NCI-H748 (cell line): ENCODE data around the gene NCAPH2.

ENCODE experiments used
- DNase-seq: peaks from one replicate; lab custom pipeline; 2025; ENCODE audit not compliant: unreplicated experiment; lab: John Stamatoyannopoulos, UW

NCAPH2 gene

GRCh38 chr22:50569896-50570535 is 62.0 kb downstream of the NCAPH2 start:
- DNase-seq: no peak

DNA sequence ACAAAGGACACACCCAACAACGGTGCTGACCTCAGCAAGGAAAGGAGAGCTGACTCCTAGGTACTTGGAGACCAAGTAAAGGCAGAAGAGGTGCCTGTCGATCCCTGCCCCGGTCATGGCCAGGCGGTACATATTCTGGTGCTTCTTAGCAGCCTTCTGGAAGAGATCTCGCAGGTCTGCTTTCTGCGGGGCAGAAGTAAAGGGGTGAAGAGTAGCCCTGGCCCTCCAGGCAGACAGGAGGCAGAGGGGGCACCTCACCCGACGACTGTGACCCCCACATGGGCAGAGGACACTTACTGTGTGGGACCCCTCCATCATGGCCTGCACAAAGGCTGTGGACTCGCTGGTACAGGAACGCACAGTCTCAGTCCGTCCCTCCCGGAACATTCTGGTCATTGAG is 62.8 kb downstream of the NCAPH2 start:
- no peak for DNase-seq

DNA sequence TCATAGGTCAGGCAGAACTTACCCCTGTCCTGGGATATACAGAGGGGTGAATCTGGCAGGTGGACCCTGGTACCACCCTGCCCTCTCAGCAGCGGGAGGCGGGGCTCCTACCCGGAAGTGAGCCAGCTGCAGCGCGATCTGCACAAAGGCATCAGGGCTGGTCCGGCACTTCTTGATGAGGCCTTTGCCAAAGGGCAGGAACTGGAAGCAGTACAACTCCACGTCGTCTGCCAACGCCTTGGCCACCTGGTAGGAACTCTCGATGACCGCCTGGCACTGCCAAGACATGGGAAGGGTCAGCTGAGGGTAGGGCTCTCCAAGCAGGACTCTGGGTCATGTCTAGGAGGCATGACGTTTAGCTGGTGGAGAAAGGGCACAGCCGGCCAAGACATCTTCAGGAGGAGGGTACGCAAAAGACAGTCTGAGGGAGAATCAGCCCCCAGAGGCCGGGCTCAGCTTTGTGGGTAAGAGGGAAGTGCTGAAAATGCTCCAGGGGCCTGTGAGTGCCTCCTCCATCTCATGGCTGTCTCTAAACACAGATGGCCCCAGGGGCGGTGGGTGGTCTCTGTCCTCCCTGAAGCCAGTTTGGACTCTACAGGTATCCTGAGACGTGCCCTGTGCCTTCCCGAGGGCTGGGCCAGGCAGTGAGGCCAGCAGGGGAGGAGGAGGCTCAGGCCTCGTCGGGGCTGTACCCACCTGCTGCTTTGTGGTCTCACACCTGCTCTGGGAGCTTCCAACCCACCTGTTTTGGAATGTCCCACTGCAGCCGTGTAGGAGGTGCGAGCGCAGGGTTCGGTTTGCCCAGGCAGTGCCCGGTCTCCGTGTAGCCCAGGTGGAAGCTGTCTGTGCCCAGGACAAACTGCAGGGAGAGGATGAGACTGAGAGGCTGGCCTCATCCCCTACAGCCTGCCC is 63.5 kb downstream of the NCAPH2 start:
- no peak for DNase-seq

DNA sequence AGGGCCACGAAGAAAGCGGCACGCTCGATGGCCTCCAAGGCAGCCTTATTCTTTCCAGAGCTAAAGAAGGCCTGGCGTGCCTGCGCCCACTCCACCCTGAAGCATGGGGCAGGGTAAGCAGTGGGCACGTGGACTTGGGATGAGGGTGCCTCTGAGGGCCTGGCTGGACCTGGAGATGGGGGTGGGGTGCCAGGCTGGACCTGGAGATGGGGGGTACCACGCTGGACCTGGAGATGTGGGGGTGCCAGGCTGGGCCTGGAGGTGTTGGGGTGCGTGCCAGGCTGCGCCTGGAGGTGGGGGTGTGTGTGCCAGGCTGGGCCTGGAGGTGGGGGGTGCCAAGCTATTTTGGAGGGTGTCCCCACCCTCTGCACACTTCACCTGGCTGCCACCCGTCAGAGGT is 64.9 kb downstream of the NCAPH2 start:
- no peak for DNase-seq

DNA sequence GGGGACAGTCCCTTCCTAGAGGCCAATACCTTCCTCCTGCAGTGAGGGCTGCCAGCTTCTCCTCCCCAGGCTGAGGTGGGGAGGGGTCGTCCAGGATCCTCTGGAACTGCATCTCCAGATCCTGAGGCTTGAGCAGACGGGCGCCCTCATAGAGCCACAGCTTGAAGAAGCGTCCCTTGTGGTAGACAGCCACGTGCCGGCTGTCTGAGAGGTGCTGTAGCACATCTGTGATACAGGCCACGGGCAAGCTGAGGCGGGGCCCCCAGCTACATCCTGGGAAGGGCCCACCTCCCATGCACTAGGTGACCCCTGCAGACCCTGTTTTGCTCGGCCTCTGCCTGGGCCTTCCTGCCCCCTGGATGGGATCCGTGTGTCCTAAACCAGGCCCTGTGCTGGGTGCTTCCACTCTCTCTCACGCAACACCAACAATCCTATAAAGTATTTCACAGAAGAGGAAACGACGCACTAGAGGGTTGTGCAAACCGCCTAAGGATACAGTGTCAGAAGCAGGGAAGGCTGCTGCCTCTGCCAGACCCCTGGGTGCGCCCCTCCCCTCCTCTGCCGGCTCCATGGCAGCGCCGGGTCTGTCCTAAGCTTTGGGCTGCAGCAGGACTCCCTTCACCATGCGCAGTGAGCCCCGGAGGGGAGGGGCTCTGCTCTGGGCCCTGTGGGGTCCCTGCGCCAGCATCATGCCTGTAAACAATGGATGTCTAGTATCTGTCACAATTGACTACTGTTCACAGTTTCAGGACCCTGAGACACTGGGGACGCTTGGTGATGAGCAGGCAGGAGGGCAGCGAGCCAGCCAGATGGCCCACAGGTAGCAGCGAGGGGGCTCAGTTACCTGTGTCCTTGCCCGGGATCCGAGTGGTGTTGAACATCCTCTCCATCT is 65.7 kb downstream of the NCAPH2 start:
- DNase-seq: no peak

GRCh38 chr22:50574383-50574755 is 66.3 kb downstream of the NCAPH2 start:
- no peak for DNase-seq
